GM19023 (cell line): ENCODE data around the gene MRPL23.
"Not testable (repeated sequence)": the region's sequence is repeated elsewhere in the genome, so short reads cannot be mapped to it uniquely, and the experiment has no call there.

ENCODE experiments used
- ATAC-seq: cut with Tn5 transposase; IDR thresholded peaks from one replicate; pipeline ENCODE4 v1.9.1; 2021; ENCODE audit warnings: mild to moderate bottlenecking, moderate library complexity; ENCODE audit not compliant: unreplicated experiment

MRPL23 gene

DNA sequence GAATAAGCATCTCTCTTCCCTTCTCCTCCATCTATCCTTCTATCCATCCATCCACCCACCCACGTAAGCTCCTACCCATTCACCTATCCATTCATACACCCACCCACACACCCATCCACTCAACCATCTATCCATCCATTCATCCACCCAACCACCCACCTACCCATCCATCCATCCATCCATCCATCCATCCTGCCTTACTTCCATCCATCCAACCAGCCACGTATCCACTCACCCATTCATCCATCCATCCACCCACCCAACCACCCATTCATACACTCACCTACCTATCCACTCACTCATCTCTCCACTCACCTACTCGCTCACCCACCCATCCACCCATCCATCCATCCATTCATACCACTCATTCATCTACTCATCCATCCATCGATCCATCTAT is 14.5 kb upstream of the MRPL23 start:
- ATAC-seq, result no peak

DNA sequence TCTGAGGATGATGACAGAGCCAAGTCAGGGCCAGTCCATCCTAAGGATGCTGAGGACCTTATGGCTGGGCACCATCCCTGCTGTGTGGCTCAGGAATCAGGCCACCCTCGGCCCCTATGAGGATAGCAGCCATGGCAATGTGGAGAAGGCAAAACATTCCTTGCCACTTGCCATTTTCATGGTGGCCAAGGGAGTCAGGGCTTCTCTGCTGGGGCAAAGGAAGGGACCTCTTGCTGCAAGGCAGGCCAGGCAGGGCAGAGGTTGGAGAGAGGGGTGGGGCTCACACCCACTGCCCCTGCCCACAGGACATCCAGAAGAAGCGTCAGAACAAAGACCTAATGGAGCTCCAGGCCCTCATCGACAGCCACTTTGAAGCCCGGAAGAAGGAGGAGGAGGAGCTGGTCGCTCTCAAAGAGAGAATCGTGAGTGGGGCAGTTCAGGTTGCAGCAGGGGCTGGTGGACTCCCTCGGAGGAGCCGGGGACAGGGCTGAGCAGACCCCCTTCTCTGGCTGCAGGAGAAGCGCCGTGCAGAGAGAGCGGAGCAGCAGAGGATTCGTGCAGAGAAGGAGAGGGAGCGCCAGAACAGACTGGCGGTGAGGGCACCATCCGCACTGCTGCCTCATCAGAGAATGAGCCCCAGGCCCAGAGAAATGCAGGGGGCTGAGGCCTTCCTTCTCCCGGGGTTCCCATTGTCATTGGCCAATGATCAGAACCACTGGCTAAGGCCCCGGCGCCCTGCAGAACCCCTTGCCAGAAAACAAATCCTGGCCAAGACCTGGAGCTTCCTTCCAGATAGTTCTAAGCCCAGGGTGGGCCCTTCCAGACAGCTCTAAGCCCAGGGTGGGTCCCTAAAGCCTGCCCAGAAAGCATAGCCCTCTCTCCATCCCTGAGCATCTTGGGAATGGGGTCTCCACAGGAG is 13.5 kb upstream of the MRPL23 start:
- ATAC-seq, result no peak

DNA sequence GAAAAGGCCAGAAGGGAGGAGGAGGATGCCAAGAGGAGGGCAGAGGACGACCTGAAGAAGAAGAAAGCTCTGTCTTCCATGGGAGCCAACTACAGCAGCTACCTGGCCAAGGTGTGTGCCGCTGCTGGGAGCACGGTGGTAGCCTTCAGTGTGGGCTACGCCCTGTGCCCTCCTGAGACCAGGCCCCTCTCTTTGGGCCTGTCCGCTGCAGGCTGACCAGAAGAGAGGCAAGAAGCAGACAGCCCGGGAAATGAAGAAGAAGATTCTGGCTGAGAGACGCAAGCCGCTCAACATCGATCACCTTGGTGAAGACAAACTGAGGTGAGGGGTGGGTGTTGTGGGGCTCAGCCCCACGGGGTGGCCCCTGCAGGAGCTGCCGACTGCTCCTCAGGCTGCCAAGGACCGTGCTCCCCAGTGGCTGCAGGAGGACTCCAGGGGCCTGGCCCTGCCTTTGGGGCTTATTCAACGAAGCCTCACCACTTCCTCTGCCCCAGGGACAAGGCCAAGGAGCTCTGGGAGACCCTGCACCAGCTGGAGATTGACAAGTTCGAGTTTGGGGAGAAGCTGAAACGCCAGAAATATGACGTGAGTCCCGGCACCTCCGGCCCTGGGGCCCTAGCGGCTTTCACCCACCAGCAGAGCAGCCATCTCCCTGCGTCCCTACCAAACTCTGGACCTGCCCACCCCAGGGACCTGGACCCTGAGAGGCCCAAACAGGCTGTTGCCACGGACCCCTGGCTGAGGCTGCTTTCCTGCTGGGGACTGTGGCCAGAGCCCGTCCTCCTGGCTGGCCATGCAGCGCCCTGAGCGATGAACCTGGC is 12.6 kb upstream of the MRPL23 start:
- ATAC-seq, result no peak

DNA sequence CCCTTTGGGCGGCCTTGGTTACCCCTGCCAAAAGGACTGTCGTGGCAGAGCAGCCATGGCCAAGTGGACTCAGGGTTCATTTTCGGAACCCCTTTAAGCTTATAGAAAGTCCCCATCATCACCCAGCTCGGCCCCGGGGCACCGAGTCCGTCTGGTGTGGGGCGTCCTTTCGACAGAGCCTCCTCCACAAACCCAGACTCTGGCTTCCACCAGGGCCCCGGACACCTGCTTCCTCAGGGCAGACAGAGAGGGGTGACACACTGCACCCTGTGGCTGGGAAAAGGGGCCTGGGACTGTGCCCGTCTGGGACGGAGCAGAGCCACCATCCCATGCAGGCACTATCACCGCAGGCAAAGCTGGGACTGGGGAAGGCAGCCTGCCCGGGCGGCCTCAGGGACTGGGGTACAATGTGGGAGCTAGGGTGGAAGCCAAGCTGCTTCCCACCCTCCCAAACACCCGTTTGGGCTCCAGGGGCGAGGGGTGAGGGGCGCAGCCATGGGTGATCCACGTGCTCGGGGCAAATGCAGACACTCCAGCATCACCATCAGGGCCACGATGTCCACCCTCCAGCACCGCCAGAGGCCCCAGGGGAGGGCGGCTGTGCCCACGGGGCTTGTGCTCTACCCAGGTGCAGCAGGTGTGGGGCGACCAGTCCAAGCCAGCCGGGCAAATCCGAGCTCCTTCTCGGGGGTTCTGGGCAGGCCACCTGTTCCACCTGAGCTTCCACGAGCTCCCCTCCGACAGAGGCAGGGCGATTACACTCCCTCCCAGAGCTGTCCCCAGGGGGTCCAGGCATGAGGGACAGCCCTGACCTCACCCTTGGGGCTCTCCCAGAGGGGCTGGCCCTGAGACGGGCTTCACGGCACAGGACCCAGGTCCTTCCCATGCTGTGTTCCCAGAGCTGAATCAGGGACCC is 11.7 kb upstream of the MRPL23 start:
- ATAC-seq, result no peak

DNA sequence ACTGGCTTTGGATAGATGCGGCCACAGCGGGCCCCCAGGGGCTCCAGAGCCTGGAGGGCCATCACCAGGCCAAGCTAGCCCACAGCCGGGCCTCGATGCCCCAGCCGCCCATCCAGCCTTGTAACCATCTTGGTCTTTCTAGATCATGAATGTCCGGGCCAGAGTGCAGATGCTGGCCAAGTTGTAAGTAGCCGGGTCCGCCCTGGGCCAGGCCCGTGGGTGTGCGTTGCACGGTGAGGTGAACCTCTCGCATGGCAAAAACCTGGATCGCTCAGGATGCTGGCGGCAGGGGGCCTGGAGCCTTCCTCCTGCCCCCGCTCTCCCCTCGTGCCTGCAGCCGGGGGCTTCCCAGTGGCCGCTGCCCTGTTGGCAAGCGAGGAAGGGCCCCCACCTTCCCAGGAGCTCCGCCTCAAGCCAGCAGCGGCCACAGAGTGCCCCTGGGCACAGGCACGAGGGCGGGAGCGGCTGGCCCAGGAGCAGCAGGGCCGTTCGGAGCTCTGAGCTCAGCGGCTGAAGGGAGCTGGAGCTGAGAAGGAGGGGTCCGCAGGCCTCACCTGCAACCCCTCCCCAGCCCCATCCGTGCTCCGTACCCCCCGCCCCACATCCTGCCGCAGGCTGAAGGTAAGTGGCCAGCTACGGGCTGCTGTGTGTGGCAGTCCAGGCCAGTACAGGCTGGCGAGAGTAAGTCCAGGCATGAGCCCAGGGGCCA is 10.9 kb upstream of the MRPL23 start:
- ATAC-seq, result no peak

DNA sequence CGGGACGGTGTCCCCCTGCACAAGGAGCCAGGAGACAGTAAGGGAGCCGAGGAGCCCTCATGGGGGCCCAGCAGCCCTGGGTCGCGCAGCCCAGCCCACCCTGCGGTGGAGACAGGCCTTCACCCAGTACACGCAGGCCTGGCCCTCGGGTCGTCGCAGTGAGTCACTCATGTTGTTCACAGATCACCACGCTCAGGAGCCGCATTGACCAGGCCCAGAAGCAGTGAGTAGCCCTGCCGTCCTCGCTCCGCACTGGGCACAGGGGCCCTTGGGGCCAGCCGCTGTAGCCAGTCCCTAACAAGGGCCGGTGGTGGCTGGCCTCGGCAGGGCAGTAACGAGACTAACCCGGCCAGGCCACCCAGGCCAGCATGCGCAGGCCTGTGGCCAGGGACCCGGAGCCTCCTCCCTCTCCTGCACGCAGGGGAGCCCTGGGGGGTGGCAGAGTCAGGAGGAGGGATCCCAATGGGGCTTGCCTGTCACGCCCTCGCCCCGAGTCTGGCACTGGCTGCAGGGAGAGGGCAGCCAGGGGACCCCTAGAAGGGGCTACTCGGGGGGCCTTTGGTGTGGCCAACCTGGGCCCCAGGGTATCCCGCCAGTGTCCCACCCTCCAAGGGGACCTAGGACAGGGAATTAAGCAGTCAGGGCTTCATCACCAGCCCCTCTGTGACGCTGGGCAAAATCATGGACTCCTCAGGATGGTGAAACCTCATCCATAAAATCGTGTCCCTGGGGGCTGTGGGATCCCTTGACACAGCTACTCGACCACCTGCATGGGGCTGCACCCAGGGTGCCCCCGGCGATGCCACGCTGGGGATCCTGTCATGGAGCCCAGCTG is 10.1 kb upstream of the MRPL23 start:
- ATAC-seq, result no peak

DNA sequence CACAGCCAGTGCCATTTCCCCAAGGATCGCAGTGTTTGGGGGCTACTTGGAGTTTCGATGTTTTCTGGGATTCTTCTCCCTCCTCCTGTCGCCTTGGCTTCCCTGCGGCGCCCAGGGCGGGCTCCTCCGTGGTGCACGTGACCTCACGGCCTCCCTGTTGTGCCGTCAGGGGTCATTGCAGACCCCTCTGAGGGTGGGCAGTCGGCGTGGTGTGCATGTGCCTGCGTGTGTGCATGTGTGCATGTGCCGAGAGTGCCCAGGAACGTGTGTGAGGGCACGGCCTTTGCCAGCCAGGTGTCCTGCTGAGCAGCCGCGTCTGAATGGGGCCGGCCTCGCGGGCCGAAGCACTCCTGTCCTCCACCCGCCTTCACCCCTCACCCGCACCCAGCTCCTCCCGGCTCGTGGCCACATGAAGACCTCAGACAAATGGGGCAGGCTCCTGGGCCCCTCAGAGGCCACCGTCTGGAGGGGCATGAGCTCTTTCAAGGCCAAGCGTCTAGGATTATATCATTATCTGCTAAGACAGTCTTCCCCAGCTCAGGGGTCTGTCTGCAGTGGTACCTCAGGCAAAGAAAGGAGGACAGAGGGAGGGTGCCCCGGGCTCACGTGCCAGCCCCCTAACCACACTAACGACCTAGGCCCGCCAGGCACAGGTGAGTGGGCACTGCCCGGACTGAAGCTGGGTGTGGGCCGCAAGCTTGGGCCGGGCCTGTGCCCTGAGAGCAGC is 9.4 kb upstream of the MRPL23 start:
- no peak for ATAC-seq

DNA sequence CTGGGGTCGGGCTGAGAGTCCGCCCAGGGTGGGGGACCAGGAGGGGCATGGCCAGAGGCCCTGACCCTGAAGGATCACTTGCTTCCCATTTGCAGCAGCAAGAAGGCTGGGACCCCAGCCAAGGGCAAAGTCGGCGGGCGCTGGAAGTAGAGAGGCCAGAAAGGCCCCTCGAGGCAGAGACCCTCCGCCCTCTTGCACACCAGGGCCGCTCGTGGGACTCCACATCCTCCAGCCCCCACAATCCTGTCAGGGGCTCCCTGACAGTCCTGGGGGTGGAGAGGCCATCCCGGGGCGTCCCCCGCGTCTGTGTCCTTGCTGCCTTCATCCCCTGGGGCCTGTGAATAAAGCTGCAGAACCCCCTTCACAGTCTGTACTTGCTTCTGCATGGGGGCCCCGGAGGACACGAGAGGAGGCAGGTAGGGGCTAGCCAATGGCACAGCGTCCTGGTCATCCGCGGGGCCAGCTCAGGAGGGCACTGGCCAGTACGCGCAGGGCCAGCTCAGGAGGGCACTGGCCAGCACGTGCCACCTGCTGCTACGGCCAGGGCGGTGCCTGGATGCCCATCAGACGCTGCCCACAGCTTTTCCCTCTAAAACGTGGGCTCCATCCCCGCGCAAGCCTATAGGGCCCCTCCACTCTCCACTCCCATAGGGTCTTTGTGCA is 8.7 kb upstream of the MRPL23 start:
- no peak for ATAC-seq

DNA sequence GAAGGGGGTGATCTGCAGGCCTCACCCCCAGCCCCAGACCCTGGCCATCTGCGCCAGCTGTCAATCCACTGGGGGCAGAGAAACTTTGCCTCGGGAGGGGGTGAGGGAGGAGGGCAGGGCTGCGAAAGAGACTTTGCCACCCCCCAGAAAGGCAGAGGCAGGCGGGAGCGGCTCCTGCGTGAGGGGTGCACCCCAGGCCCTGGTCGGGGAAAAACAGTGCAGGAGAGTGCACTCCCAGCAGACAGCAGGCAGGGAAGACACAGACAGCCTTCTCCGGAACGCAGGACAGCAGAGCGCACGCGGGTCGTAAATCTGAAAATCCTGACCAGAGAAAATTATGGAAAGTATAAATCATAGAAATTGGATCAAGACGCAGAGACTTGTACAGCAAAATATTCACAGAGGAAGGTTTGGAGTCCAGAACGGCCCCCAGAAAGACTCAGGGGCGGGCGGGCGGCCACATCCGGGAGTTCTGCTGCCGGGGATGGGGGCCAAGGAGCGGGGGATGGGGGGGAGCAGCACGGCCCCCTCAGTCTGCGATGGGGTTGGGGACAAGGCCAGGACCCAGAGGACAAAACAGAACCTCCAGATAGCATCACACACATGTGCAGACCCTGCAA is 8.0 kb upstream of the MRPL23 start:
- no peak for ATAC-seq

DNA sequence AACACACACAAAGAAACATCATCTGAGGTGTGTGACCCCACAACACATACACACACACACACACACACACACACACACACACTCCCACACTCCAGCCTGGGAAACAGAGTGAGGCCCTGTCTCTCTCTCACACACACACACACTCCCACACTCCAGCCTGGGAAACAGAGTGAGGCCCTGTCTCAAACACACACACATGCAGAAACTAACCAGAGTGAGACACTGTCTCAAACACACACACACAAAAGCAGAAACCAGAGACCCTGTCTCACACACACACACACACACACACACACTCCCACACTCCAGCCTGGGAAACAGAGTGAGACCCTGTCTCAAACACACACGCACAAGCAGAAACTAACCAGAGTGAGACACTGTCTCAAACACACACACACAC is 7.3 kb upstream of the MRPL23 start:
- ATAC-seq, result not testable (repeated sequence)

DNA sequence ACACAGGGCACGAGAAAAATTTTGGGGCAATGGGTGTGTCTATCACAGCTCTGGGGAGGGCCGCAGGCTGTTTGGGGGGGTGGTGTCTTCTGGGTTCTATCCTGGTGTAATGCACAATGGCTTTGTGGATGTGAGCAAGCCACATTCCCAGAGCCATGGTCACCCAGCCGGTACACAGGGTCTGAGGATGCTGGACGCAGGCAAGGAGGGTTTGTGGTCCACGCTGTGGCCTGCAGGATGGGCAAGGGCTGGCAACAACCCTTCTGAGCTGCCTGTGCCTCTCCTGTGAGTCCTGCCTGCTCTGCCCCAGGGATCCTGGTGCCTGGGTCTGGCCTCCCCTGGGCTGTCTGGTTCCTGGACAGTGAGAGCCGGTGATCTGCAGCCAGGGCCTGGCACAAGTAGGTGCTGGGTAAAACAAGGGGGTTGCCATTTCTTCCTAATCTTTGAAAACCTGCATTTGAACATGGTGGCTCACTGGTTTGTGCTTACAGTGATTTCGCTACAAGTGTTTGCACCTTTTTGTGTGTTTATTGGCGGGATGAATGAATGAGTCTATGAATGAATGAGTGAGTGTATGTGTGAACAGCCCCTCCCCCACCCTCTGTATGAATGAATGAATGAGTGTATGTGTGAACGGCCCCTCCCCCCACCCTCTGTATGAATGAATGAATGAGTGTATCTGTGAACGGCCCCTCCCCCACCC is 4.4 kb upstream of the MRPL23 start:
- no peak for ATAC-seq

DNA sequence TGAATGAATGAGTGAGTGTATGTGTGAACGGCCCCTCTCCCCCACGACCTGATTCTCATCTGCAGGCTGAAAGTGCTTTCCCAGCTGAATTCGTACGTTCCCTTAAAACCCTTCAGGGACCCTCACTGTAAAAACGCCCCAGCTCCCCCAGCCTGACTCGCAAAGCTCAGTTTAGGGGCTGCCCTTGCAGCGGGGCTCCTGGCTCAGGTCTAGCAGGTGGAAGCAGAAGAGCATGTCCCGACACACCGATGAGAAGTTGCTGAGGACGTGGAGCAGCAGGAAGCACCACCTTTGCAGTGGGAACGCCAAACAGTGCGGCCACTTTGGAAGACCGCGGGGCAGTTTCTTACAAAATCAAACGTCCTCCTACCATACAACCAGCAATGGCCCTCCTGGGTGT is 3.6 kb upstream of the MRPL23 start:
- no peak for ATAC-seq

DNA sequence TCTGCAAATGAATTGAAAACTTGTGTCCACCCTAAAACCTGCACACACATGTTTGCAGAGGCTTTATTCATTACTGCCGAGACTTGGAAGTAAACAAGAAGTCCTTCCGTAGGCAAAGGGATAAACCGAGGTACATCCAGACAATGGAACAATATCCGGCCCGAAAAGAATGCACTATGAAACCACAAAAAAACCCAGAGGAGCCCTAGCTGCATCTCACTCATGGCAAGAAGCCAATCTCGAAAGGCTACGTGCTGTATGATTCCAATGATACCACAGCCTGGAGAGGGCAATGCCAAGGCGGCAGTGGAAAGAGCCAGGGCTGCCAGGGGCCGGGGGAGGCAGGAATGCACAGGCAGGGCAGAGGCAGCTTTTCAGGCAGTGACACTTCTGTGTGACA is 3.2 kb upstream of the MRPL23 start:
- ATAC-seq, result no peak

DNA sequence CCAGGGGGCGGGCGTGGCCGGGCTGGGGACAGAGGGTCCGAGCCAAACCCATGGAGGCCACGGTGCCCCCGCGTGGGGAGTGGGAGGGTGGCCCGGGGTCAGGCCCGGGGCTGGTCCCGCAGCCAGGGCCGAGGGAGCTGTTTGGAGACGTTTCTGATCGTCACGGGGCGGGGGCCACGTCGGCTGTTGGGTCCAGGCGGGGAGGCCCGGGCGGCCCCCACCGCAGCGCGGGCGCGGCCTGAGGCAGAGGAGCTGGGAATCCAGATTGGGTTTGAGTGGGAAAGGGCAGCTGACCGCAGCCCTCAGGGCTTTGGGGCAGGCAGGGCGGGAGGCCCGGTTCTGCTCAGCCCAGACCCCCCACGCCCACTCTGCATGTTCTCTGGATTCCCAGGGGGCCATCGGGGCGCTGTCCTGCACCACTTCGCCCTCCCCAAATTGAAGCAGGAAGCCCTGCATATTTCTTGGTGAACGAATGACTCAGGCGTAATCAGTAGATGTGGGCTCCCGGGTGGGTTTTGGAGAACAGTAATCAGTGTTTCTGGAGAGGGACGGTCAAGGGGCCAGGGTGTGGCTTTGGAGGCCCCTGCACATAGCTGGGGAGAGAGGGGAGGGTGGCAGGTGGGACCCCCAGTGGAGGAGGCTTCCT is 583 bp downstream of the MRPL23 start:
- peak; percentile 7 for ATAC-seq

DNA sequence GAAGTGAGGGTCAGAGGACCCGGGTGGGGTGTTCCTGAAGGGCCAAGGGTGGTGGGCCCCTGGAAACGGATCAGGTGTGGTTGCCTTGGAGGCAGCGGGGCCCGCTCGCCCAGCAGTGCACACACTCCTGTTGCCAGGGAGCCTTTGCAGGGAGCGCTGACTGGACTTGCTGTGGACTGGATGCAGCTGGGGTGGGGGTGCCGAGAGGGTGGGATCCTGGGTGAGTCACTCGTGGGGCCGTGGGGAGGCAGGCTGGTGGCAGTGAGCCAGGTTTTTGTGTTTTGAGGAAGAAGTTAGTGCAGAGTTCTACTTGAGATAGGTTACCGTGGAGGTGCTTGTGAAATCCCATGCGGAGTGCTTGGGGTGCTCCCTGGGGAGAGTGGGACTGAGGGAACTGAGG is 1.3 kb downstream of the MRPL23 start:
- no peak for ATAC-seq

DNA sequence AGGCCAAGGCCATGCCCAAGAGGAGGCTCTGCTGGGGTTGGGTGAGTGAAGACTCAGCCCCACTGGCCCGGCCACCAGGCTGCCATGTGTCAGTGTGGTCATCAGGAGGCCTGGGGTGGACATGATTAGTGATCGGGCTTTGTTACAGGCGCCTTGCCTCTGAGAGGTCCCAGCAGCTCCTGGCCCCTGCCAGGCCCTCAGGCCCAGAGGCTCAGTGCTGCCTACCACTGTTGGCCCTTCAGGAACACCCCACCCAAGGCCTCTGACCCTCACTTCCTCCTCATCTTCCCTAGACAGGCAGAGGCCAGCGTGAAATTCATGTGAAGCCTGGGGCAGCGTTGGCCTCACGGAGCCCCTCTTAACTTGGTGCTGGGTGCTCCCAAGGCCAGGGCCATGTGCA is 2.2 kb downstream of the MRPL23 start:
- no peak for ATAC-seq

DNA sequence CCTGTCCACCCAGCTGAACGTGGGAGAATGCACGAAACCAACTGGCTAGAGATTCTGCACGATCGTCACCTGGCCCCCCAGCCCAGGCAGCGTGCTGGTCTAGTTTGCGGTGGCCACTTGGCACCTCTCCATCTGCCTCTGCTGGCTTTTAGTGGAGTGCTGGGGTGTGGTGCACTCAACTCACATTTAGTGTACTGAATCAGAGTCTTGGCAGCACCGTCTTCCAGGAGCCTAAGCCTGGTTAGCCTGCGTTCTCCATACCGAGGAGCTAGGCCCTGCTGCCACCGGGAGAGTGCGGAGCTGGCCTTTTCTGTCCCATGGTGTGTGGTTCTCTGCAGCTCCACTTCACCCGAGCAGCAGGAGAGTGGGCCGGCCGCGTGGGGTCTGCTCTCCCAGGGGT is 2.8 kb downstream of the MRPL23 start:
- ATAC-seq, result no peak
